DLD1 (cell line): ENCODE data around the gene TMEM128.
"Not testable (repeated sequence)": the region's sequence is repeated elsewhere in the genome, so short reads cannot be mapped to it uniquely, and the experiment has no call there.

Experiments used
- in situ Hi-C: cut with HindIII; loops from 2 replicates; pipeline ENCODE4 v1.10.0; 2017; ENCODE audit warnings: low sequenced_read_pairs

The TMEM128 gene

DNA sequence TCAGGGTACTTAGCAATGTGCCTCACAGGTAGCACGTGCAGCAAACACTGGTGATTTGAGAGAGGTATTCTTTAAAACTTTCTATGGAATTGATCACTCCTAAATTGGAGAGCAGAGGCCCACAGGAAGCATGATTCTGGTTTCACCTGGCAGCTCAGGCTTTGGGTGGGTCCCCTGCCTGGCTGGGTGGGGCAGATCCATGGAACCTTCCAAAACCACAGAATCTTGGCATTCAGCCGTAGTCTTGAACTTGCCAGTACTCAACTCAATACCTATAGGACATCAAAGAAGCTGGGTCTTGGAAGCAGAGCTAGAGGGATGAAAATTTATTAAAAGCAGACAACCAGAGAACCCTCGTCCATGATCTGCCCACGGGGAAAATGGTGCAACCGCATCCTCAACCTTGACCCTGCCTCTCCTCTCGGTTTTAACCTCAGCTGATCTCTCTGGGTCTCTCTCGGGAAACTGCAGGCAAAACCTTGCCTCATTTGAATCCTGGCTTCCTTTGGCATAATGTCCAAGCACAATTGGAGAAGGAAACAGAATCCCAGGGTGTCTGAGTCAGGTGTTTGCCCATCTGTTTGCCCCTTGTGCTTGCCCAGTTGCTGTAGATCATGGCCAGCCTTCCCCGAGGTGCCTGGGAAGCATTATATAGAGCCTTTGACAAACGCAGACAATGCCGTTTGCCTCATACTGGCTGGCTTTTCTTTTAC is 44.2 kb downstream of the TMEM128 start:
- in situ Hi-C loops: no loop called here

DNA sequence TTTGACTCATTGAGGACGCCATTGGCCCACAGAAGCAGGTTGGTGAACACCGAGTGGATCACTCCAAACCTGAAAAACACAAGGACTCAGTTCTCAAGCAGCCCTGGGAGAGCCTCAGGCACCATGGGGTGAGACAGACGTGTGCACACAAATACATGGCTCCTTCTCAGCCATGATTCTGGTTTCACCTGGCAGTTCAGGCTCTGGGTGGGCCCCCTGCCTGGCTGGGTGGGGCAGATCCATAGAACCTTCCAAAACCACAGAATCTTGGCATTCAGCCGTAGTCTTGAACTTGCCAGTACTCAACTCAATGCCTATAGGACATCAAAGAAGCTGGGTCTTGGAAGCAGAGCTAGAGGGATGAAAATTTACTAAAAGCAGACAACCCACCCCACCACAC is 45.5 kb downstream of the TMEM128 start:
- in situ Hi-C loops: no loop called here

DNA sequence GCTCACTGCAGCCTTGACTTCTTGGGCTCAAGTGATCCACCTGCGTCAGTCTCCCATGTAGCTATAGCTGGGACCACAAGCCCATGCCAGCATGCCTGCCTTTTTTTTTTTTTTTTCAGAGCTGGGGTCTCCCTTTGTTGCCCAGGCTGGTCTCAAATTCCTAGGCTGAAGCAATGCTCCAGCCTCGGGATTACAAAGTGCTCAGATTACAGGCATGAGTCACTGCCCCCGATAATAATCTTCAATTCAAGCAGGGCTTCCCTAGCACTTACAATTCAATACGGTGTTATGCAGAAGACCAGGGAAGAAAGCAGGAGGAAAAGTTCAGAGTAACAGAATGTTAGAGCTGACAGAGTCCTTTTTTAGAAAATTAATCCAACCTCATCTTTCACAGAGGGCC is 47.4 kb downstream of the TMEM128 start:
- in situ Hi-C loops: no loop called here

DNA sequence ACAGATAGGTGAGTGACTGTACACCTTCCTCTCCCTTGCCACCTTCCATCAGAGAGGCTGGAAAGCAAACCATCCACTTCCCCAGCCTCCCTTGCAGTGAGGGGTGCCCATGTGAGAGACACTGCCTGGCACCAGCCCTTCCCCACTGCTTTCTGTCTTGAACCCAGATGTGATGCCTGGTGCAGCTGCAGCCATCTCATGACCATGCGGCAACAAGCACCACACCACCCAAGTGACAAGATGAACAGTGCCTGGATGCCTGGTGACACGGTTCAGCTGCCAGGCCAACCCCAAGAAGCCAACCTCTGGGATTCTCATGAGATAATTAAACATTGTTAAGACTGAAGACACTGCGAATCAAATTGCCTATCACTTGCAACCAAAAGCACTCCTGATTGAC is 52.7 kb downstream of the TMEM128 start:
- in situ Hi-C loops: no loop called here

DNA sequence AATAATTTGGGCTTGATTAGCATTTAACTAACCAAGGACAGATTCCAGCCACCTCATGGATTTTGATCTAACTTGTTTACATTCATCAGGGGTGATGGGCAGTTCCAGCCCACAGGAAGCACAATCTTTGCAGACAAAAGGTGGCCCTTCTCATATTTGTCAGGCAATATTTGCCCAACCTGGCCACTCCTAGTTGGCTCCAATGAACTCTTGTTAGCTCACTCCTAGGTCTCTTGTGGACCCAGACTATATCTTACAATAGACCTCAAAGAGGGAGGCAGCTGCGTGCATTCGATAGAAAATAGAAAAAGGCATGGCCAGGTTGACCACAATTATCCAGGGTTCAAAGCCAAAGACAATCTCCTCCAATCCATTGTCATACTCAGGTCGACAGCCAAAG is 59.5 kb downstream of the TMEM128 start:
- in situ Hi-C loops: not testable (repeated sequence)
